HG03060 (cell line): Measurements from ENCODE around the gene C21orf58.
"Not testable (repeated sequence)": the region's sequence is repeated elsewhere in the genome, so short reads cannot be mapped to it uniquely, and the experiment has no call there.

ENCODE experiments used
- ATAC-seq: cut with Tn5 transposase; IDR thresholded peaks from one replicate; pipeline ENCODE4 v1.9.1; 2021; ENCODE audit warnings: low read depth, moderate number of reproducible peaks; ENCODE audit not compliant: unreplicated experiment

C21orf58 gene

GRCh38 chr21:46323710-46324389, at the start of gene C21orf58, which contains the start of gene PCNT:
Gene C21orf58, minus strand, starts transcription at chr21:46323870. Its CDS starts 1,132 bp downstream, at chr21:46322738.
Gene PCNT, plus strand, starts transcription at chr21:46324156. Its CDS starts 73 bp downstream, at chr21:46324229.
- peak; percentile 64 for ATAC-seq

- ATAC-seq = not testable (repeated sequence)
These were observed 49.3 kb upstream of the C21orf58 start for GRCh38 chr21:46372947-46373346.

- no peak for ATAC-seq
These were observed 48.4 kb upstream of the C21orf58 start for GRCh38 chr21:46372014-46372485.

DNA sequence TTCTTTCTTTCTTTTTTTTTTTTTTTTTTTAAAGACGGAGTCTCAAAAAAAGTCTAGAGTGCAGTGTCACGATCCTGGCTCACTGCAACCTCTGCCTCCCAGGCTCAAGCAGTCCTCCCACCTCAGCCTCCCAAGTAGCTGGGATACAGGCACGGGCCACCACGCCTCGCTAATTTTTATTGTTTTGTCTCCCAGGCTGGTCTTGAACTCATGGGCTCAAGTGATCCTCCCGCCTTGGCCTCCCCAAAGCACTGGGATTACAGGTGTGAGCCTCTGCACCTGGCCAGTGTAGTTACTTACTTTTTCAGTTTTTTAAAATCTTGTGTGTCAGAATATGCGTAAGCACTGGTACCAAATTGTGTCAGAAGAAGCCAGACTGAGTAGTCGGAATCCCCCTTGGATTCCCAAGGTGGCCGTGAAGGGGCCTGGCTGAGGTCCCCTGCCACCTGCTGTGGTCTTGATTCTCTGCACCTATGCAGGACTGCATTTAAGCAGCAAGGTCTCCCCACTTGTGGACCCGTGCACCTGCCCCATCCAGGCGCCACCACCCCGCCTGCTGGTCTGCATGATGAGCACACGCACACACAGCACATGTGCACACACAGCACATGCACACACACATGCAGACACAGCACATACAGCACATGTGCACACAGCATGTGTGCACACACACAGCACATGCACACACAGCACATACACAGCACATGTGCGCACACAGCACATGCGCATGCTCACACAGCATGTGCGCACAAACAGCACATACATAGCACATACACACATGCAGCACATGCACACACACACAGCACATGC, 47.7 kb upstream of the C21orf58 start:
- ATAC-seq = no peak

DNA sequence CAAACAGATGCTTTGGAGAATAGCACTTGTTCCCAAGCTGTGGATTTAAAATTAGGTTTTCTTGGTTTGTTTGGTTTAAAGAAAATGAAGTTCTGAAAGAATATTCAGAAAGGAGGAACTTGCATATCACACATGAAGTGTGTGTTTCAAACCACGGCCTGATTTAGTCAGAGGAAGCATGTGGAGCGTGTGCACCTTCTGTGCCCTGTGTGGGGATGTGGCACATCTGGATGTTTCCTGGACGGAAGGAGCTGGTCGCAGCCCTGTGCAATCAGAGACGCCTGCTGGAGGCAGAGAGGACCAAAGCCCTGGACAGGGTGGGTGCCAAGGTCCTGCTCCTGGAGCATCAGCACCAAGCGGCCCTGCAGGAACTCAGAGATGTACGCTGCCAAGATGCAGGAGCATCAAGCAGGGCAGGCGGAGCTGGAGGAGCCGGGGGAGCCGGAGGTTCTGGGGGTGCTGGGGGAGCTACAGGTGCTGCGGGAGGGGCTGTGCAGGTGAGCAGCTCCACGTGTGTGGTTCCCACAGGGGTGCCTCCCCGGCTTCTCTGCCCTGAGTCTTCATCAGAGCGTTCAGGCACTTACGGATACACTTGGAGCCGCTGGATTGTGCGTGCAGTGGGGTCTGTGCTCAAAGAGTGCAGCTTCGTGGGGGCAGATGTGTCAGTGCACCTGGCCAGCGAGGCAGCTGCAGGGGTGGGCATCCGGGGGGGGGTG, 46.0 kb upstream of the C21orf58 start:
- ATAC-seq = no peak

GRCh38 chr21:46368533-46369285, 45.0 kb upstream of the C21orf58 start:
- ATAC-seq = peak; percentile 76

- ATAC-seq = no peak
These were observed 43.3 kb upstream of the C21orf58 start for GRCh38 chr21:46366966-46367365.

DNA sequence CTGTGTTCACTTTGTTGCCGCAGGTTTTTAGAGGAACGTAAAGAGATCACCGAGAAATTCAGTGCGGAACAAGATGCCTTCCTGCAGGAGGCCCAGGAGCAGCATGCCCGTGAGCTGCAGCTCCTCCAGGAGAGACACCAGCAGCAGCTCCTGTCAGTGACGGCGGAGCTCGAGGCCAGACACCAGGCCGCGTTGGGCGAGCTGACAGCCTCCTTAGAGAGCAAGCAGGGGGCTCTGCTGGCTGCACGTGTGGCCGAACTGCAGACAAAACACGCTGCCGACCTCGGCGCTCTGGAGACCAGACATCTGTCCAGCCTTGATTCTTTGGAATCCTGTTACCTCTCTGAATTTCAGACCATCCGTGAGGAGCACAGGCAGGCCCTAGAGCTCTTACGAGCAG, 42.9 kb upstream of the C21orf58 start:
- no peak for ATAC-seq

DNA sequence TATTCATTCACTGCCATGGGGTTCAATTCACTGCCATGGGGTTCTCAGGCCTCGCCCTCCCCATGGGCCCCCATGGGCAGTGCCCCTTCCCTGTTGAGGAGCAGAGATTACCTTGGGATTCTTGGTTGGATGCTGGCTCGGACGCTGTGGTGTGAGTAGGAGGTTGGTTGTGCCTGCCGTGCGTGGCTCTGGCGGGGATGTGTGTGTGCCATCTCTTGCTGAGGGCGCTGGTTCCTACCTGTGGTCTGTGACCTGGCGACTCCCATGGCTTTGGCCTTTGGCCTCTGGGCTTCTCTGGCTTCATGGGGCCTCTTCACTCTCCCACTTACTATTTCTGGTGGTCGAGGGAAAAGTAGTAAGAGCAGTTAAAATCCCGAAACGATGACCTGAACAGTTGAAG, 42.4 kb upstream of the C21orf58 start:
- no peak for ATAC-seq

GRCh38 chr21:46363698-46364097, 40.0 kb upstream of the C21orf58 start:
- ATAC-seq = no peak

DNA sequence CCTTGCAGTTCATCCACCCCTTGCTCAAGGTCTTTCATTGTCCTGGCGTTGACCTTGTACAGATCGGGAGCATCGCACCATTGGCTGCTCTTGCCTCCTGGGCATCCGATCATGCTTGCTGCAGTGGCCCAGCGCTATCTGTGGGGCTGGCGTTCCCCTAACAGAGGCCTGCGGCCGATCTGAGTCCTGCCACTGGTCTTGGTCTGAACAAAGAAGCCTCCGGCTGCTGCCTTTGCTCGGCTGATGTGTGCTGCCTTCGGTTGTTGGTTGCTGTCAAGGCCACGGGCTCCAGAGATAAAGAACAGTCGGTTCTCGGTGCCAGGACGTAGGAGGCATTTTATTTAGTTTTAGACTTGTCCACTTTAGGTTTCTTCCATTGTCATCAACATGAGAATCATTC, 39.3 kb upstream of the C21orf58 start:
- no peak for ATAC-seq

DNA sequence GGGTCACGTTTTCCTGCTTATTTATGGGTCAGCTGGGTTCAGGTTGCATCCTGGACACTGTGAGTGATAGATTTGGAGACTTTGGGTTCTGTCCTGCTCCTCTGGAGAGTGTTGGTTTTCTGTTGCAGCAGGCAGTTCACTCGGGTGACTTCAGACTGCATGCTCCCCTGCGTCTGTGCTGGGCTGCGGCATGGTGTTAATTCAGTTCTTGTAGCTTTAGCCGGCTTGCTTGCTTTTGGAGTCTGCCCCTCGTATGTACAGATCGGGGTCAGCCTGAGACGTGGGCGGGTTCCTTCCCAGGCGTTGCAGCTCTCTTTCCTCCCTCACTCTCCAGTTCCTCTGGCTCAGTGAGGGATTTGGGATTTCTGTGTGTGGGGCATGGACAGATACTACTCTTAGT, 38.3 kb upstream of the C21orf58 start:
- ATAC-seq = no peak

DNA sequence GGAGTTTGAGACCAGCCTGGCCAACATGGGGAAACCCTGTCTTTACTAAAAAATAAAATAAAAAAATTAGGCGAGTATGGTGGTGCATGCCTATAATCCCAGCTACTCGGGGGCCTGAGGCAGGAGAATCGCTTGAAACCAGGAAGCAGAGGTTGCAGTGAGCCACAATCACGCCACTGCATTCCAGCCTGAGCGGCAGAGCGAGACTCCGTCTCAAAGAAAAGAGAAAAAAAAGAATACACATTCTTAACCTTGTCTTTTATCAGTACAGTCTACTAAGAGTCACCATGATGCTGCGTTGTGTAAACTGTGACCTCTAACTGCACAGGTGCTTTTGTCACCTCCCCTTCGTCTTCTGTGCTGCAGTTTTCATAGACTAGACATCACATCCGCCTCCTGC, 37.5 kb upstream of the C21orf58 start:
- no peak for ATAC-seq

GRCh38 chr21:46357684-46358425, 34.2 kb upstream of the C21orf58 start:
- ATAC-seq = no peak

DNA sequence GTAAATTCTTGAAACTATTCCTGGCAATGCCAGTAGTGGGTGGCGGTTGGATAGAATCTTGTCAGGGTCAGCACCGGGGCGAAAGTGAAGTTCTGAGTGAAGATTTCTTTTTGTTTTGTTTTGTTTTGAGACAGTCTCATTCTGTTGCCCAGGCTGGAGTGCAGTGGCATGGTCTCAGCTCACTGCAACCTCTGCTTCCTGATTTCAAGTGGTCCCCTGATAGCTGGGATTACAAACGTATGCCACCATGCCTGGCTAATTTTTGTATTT, 33.6 kb upstream of the C21orf58 start:
- no peak for ATAC-seq

- ATAC-seq = no peak
These were observed 33.0 kb upstream of the C21orf58 start for GRCh38 chr21:46356494-46357334.

GRCh38 chr21:46356005-46356338, 32.3 kb upstream of the C21orf58 start:
- ATAC-seq = no peak

- no peak for ATAC-seq
These were observed 31.7 kb upstream of the C21orf58 start for GRCh38 chr21:46355161-46356004.
